IMR-90 (cell line): ENCODE results near the gene TMPRSS11E.

Source experiments
- CEBPB ChIP-seq: IDR thresholded peaks from 2 replicates; pipeline ENCODE4 v1.6.1; 2012; ENCODE audit warnings: low read depth, low read length, improper control_type of control experiment
- CTCF ChIP-seq: conservative IDR thresholded peaks from 2 replicates; pipeline ENCODE4 v1.5.1; 2012; ENCODE audit warnings: mild to moderate bottlenecking, low read depth, low read length, improper control_type of control experiment
- FOS ChIP-seq: fragments of 150-350 bp; IDR thresholded peaks from 2 replicates; pipeline ENCODE4 v1.6.1; 2016; ENCODE audit warnings: low read depth, low read length
- MAZ ChIP-seq: IDR thresholded peaks from 2 replicates; pipeline ENCODE4 v1.6.1; 2012; ENCODE audit warnings: low read depth, mild to moderate bottlenecking, low read length, improper control_type of control experiment, moderate library complexity, borderline replicate concordance
- POLR2A ChIP-seq: IDR thresholded peaks from 2 replicates; pipeline ENCODE4 v1.6.1; 2012; ENCODE audit warnings: mild to moderate bottlenecking, low read depth, low read length
- RAD21 ChIP-seq: IDR thresholded peaks from 2 replicates; pipeline ENCODE4 v1.6.1; 2012; ENCODE audit warnings: low read length, improper control_type of control experiment
- RCOR1 ChIP-seq: IDR thresholded peaks from 2 replicates; pipeline ENCODE4 v1.6.1; 2012; ENCODE audit warnings: mild to moderate bottlenecking, low read length, improper control_type of control experiment; ENCODE audit not compliant: insufficient replicate concordance
- SMC3 ChIP-seq: fragments of 150-350 bp; IDR thresholded peaks from 2 replicates; pipeline ENCODE4 v1.6.1; 2016; ENCODE audit warnings: low read depth, mild to moderate bottlenecking, antibody characterized with exemption, low read length, moderate library complexity

DNA sequence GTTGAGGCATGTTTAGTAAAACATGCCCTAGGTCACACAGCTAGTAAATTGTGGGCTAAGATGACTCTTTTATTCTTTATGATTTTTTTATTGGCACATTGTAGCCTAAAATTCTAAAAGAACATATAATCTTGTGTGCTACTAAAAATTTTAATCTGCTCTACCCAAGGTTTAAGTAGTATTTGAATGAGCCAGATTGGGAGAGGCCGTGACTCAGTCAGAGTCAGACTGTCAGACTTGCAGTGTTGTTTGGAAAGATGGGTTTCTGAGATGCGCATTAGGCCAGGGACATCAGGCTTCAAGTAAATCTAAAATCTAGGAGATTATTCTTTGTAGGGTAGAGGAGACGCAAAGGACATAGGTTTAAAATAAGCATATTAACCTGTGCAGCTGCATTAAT, 30.7 kb upstream of the TMPRSS11E start:
- TF ChIP-seq CTCF (no peak), FOS (no peak), SMC3 (no peak), MAZ (no peak), POLR2A (no peak), CEBPB (no peak), RCOR1 (no peak), RAD21 (no peak)
